ENCODE results near the gene GALR1.
A peak's percentile ranks its signal among the peaks of the same experiment; 100 is the strongest.
"Not testable (repeated sequence)": the region's sequence is repeated elsewhere in the genome, so short reads cannot be mapped to it uniquely, and the experiment has no call there.

GALR1 gene

GRCh38 chr18:77250926-77251729 lies 1.5 kb downstream of the GALR1 start:
- no peak for DNase-seq

- no peak for DNase-seq
Measured at GRCh38 chr18:77251730-77252050, 2.0 kb downstream of the GALR1 start.

GRCh38 chr18:77254711-77255405 lies 5.2 kb downstream of the GALR1 start:
- DNase-seq: no peak

- no peak for DNase-seq
Measured at GRCh38 chr18:77255426-77256105, 5.9 kb downstream of the GALR1 start.

- DNase-seq: no peak
Measured at GRCh38 chr18:77262643-77263465, 13.2 kb downstream of the GALR1 start.

GRCh38 chr18:77263466-77263763 lies 13.8 kb downstream of the GALR1 start:
- no peak for DNase-seq

GRCh38 chr18:77267969-77268368 lies 18.3 kb downstream of the GALR1 start:
- no peak for DNase-seq

- DNase-seq: no peak
Measured at GRCh38 chr18:77268456-77268855, 18.8 kb downstream of the GALR1 start.

- no peak for DNase-seq
Measured at GRCh38 chr18:77271576-77272481, 22.2 kb downstream of the GALR1 start.

GRCh38 chr18:77290841-77291240 lies 41.2 kb downstream of the GALR1 start:
- not testable (repeated sequence) for DNase-seq

GRCh38 chr18:77298172-77298571 lies 48.5 kb downstream of the GALR1 start:
- DNase-seq: no peak

GRCh38 chr18:77299706-77300105 lies 50.1 kb downstream of the GALR1 start:
- DNase-seq: no peak

GRCh38 chr18:77300579-77300978 lies 50.9 kb downstream of the GALR1 start:
- no peak for DNase-seq

GRCh38 chr18:77304268-77304667 lies 54.6 kb downstream of the GALR1 start:
- no peak for DNase-seq

GRCh38 chr18:77305676-77306075 lies 56.0 kb downstream of the GALR1 start:
- no peak for DNase-seq

GRCh38 chr18:77308216-77308615 lies 58.6 kb downstream of the GALR1 start:
- DNase-seq: no peak

GRCh38 chr18:77314511-77314910 lies 64.9 kb downstream of the GALR1 start:
- no peak for DNase-seq

- no peak for DNase-seq
Measured at GRCh38 chr18:77314952-77315351, 65.3 kb downstream of the GALR1 start.

GRCh38 chr18:77316008-77316407 lies 66.4 kb downstream of the GALR1 start:
- peak; percentile 28 for DNase-seq

- DNase-seq: no peak
Measured at GRCh38 chr18:77316641-77317040, 67.0 kb downstream of the GALR1 start.

- no peak for DNase-seq
Measured at GRCh38 chr18:77320971-77321559, 71.4 kb downstream of the GALR1 start.

All from midbrain (tissue), 1 donor.